Non-pigmented ciliary epithelial cell (primary cell): ENCODE measurements around the gene USP32.
"Not testable (repeated sequence)": the region's sequence is repeated elsewhere in the genome, so short reads cannot be mapped to it uniquely, and the experiment has no call there.

Experiments used
- DNase-seq: peaks from one replicate; pipeline ENCODE4 v3.0.0-alpha.2; 2010; ENCODE audit warnings: low read depth

USP32 gene

DNA sequence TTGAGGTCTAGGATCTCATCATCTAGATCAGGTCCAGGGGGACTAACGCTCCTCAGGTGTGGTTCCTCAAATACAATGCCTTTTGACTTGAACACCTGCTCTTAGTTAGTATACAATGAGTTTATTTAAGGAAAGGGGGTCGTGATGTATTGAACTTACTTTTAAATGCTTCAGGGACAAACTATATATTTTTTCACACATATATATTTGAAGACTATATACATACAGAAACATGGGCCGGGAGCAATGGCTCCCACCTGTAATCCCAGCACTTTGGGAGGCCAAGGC, 11.5 kb upstream of the USP32 start:
- no peak for DNase-seq

DNA sequence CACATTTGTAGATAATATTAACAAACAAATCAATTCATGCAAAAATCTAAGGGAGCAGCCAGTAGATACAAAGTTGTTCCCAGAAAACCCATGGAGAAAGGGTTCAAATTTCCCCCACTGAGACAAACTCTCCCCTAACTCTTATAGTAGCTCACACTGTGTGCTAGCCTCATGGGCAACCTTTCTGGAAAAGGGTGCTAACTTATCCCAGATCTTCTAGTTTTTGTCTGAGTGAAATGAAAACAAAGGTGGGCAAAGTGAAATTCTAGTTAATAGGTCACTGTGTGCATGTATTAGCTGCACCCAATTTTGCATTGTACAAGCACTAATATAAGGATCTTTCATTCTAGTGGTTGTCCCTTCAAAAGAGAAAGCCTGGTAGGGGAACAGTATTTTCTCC, 9.9 kb upstream of the USP32 start:
- DNase-seq = no peak

DNA sequence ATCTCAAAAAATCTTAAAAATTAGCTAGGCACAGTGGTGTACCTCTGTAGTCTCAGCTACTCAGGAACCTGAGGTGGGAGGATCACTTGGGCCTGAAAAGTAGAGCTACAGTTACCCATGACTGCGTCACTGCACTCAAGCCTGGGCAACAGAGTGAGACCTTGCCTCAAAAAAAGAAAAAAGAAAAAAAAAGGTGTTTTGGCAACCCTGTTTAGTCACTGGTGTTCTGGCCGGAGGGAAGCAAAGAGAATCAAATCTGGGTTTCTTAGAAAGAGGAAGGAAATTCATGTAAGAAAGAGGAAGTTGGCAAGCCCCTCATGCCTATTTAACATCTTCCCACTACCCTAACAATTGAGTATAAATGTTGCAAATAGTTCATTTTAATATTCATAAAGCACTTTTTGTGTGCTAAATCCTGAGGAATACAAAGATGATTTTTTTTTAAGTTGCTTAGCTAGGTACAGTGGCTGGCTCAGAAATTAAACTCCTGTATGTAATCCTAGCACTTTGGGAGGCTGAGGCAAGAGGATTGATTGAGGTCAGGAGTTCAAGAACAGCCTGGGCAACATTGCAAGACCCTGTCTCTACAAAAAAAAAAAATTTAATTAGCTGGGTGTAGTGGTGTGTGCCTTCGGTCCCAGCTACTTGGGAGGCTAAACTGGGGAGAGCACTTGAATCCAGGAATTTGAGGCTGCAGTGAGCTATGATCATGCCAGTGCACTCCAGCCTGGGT, 6.5 kb upstream of the USP32 start:
- DNase-seq = no peak

DNA sequence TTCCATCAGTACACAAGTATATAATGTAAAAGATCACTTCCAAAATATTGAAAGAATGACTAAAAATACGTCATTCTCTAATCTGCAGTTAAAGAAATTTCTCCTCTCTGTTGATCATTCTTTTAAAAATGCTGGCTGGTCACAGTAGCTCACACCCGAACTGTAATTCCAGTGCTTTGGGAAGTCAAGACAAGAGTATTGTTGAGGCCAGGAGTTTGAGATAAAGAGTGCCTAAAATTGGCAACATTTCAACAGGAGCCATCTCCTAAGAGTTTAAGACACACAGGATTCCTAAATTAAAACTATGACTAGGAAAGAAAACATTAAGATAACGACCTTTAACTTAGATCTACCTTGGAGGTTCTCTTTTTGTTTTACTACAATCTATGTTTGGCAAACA, 4.5 kb upstream of the USP32 start:
- DNase-seq = no peak

DNA sequence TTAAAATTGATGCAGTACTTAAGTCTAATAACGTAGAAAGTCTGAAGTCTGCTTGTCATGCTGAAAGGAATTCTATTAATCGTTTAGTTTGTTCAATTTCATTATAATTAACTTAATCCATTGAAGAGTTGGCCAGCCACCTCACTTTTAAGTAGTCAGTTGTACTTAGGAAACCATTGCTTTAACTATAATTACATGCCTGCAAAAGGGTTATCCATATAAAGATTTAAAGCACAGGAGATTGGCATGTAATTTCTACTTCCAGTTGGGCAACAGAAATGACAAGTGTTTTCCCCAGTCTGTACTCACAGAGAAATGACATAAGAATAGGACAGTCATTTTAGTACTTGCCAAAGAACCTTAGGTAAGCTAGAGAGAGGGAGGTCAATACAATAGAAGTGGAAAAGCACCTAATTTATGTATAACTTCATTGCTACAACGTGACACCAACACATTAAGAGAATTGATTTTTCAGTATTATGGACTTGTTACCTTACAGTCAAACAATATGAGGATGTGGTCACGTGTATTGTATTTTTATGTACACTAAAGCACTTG, 3.7 kb upstream of the USP32 start:
- no peak for DNase-seq

DNA sequence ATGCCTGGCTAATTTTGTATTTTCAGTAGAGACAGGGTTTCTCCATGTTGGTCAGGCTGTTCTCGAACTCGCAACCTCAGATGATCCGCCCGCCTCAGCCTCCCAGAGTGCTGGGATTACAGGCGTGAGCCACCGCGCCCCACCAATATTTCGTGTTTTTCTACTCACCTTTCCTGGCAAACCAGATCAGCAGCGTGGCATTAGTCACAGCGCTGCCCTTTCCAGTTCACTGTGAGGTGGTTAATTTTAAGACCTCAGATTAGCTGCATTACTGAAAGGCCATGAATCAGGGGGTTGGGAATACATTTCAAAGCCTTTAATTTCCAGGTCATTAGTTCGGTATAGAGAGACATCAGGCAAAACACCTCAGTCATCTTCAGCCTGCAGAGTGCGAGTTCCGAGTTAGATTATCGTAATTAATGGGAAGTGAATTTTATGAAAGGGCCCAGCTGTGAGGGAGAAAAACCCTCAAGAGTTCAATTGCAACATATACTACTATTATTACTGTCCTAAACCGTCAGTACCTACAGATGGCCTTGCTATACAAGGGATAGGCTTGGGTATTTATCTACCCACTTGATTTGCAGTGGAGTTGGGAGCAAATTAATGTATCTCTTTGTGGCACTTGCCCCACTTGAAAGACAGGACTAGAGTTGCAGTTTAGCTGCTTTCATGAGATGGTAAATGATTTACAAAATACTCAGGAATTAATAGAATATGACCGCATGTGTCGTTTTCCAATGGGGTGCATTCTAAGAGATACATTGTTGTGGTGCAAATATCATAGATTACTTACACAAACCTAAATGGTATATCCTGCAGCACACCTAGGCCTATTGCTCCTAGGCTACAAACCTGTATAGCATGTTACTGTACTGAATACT, 2.1 kb upstream of the USP32 start:
- no peak for DNase-seq

DNA sequence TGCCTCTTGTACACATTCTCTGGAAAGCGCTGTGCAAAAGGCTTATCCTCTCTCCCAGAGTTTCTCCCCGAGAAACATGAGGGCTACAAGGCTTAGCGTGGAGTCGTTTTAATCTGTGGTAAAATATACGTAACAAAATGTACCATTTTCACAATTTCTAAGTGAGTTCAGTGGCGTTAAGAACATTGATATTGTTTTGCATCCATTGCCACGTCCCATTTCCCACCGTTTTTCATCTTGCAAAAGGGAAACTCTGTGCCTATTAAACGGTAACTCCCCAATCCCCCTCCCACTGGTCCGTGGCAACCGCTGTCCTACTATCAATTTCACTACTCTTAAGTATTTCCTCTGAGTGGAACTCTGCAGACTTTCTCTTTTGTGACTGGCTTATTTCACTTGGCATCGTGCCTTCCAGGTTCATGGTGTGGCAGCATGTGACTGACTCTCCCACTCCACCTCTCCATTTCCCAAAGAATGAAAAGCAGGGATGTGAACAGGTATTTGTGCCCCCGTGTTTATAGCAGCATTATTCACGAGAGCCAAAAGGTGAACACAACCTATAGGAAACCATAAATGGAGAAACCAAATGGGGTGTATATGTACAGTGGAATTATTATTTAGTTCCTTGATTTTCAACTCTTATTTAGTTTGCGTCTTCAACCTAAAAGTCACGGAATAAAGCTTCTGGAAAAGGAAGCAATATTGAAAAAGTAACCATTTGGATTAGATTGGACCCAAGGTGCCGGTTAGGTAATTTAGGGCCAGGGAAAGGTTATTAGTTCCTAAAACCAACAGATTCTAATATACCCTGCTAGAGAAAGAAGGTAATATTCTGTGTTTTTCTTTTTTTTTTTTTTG, 1.1 kb upstream of the USP32 start:
- DNase-seq = no peak

DNA sequence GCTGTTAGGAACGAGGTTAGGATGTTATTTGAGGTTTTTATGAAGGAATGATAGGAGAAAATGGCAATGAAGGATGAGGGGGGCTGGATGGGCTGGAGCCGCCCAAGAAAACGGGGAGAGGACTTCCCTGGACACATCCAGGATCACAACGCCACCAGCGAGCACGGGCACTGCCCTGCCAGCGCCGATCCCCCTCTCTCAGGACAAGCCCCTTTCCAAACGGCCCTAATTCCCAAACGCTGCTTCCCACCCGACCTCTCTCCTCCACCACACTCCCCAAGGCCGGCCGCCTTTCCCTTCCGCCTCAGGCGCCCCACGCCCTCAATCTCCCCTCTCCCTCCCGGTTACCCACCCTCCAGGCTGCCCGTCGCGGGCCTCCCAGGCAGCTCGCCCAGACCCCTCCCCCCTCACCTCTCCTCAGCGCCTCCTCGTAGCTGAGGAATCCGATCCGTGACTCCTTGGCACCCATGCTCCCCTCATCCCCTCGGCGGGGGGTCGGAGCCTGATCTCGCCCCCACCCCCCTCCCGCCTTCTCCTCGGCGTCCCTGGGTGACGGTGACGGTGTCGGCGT, 377 bp downstream of the USP32 start:
- no peak for DNase-seq

DNA sequence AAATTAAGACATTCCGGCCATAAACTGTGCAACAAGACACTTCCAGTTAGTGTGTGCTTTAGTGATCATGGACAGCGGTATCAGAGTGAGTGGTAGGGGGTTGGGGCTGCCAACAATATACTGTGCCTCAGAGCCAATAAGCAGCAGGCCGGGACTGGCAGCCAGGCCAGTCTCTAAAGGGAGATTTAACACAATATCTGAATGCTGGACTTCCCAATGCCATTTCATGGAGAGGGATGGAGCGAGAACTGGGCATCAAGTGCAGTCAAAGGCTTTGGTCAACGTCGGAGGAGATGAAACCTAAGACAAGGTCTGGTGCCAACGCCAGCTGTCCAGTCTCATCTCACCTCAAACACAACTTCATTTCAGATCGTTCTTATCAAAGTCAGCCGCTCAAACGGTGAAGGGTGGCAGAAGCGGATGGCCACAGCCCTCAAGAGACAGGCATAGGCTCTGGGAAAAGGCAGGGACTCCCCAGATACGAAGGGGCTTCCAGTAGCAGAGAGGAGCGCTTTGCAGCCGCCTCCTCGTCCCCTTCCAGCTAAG, 935 bp downstream of the USP32 start:
- no peak for DNase-seq

DNA sequence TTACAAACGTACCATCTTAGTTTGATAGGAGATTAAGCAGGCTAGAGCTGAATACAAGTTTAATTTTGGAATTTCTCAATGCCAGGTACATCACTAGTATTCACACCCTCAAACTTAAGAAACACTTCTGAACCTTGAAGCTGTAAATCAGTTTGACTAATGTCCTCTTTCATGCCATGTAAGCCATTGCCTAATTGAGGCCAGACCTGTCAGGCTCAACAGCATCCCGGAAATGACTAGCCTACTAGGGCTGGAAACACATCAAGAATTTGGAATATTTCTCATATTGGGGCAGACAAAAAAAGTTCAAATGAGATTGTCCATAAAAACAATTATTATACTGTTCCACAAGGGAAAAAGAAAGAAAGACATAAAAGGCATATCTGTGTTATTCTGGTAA, 1.7 kb downstream of the USP32 start:
- DNase-seq = no peak

DNA sequence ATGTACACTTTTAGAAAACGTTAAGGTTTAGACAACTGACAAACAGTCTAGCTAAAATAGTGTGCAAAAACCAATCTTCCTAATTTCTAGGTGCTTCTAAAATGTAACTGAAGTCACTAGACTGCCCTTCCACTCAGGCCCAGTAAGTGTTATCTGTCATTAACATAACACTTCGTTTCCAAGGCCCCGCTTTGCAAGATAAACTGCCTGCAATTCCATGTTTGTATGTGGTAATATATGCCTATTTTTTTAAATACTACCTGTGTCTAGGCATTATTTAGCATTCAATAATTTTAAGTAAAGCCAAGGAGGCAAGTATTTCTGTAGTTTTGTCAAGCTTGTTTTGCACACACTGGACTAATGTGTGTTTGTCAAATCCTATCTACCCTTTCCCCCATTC, 3.2 kb downstream of the USP32 start:
- no peak for DNase-seq

DNA sequence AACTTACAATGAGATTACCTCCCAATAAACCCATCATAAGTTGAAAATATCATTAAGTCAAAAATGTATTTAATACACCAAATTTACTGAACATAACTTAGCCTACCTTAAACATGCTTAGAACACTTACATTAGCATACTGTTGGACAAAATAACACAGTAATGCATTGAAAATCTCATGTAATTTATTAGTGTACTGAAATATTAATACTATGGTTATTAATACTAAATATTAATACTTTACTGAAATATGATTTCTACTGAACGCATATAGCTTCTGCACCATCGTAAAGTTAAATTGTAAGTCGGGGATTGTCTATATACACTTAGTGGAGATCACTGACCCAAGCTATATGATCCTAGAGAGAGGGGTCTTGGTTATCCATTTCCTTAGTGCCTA, 4.3 kb downstream of the USP32 start:
- DNase-seq = no peak

DNA sequence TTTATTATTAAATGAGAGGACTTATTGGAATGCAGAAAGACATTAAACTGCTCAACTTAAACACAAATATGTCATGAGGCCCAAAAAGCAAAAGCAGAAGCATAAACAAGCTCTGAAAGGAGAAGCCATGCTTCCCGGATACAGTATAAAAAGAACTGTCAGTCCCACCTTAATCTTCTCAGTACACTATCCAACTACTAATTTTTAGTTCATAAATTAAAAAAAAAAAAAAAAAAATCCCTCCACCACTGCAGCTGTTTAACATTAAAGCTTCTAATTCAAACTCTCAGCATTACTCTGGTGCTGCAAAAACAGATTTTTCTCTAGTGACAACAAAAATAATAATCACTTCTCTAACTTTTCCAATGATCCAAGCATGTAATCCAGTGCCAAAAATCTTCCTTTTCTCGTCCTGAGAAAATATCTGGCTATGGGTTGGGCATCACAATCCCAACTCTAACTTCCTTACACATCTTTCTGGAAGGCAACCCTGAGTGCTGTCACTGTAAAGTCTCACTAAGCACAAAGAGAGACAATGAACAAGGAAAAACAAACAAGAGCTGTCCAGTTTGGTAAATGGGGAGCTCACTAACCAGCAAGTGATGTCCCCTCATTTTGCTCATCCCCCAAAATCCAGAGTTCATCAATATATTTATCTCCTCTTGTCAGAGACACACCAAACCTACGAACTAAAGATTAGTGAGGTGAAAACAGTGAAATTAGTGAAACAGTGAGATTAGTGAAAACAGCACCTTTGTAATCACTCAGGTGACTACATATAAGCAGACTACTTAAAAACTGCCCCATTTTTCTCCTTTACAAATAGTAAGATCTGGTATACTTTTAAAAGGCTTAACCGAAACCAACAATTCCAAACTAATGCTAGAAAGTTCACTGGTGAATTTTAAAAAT, 5.5 kb downstream of the USP32 start:
- no peak for DNase-seq

DNA sequence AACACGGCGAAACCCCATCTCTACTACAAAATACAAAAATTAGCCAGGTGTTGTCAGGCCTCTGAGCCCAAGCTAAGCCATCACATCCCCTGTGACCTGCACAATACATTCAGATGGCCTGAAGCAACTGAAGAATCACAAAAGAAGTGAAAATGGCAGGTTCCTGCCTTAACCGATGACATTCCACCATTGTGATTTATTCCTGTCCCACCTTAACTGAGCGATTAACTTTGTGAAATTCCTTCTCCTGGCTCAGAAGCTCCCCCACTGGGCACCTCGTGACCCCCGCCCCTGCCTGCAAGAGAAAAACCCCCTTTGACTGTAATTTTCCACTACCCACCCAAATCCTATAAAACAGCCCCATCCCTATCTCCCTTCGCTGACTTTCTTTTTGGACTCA, 7.0 kb downstream of the USP32 start:
- not testable (repeated sequence) for DNase-seq

DNA sequence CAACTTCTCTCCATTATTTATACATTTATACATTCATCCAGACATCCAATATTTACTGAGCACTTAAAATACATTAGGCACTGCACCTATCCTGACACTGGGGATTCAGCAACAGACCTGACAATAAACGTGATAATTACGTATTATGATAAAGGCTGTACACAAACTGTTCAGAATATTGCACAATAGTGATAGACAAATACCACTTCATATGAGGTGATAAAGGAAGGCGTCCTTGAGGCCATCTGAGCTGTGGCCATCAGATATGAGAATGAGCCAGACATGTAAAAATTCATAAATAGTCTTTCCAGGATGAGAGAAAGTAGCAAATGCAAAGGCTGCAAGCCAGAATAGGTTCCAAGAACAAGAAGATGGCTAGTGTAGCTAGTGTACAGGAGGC, 8.6 kb downstream of the USP32 start:
- DNase-seq = no peak

DNA sequence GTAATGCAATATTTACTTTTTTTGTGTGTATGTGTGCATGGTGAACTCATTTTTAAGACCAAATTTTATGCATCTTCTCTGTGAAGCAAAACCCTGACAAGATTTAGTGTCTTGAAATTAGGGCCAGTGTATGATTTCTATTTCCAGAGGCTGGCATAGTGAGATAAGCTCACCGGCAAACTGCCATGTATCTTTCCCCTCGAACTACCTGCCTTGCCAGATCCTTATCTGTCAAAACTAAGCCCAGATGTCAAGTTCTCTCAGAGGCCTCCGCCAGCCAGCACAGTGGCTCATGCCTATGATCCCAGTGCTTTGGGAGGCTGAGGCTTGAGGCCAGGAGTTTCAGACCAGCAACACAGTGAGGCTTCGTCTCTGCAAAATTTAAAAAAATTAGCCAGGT, 10.0 kb downstream of the USP32 start:
- no peak for DNase-seq

DNA sequence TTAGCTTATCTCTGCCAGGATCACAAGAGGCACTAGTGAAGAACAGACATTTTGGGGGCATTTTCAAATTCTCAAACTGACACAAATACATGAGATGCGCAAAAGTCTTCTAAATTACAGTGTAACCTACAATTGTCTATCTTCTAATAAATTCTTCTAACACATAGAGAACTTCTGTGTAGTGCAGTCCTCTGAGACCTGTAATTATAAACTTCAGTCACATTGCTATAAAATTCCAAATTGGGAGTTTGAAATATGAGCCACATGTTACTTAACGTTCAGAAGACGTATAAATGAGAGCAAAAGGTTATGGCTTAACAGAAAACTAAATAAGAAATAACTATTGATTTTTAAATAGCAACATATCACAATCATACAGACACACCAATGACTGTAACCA, 12.5 kb downstream of the USP32 start:
- not testable (repeated sequence) for DNase-seq

DNA sequence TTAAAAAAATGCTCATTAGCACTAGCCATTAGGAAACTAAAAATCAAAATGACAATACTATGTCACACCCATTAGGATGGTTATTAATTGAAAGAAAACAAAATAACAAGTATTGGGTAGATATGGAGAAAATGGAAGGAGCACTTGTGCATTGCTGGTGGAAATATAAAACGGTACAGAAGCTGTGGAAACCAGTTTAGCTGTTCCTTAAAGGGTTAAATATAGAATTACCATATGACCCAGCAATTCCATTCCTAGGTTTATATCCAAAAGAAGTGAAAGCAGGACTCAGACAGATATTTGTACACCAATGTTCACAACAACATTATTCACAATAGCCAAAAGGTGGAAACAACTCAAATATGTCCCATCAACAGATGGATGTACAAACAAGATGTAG, 13.7 kb downstream of the USP32 start:
- not testable (repeated sequence) for DNase-seq

DNA sequence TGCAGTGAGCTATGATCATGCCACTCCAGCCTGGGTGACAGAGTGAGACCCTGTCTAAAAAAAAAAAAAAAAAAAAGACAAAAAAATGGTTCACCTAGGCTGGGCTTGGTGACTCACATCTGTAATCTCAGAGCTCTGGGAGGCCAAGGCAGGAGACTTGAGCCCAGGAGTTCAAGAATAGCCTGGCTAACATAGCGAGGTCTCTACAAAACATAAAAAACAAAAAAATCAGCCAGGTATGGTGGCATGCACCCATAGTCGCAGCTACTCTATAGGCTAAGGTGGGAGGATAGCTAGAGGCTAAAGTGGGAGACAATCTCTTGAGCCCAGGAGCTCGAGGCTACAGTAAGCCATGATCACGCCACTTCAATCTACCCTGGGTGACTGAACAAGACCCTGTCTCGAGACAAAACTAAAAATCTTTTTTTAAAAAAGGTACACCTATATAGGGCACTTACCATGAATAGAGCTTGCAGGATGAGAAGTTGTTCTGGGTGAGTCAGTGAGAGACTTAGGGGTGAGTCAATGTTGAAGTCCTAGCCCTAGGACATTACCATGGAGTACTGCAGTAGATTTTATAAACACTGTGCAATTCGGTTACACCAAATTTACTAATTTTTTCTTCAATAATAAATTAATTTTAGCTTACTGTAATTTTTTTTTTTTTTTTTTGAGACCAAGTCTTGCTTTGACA, 19.0 kb downstream of the USP32 start:
- no peak for DNase-seq

DNA sequence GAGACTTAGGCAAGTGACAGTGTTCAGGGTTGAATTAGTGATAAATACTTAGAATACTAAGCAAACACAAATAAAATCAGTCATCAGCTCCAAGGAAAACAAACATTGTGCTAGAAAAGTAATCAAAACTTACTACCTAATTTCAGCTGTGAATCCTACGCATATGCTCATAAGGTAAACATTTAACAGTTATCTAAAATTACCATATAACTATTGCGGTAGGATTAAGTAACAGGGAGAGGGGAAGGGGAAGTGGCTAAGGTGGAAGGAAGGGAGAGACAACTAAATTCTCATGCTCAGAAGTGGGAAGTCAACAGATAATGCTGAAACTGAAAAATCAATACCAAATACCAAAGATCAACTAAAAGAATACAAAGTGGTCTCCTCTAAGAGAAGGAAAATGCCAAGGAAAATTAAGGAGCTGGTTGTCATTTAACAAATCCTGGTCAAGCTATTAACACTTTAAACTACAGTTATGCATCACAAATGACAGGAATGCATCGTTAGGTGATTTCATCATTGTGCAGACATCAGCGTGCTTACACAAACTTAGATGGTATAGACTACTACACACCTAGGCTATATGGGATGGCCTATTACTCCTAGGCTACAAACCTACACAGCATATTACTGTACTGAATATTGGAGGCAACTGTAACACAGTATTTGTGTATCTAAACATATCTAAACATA, 20.0 kb downstream of the USP32 start:
- DNase-seq = no peak
